Sigmoid colon (tissue), 4 donors: ENCODE data around the gene CCDC194.
A peak's percentile ranks its signal among the peaks of the same experiment; 100 is the strongest.

Experiments used
- EP300 ChIP-seq, 4 donors: sonication (generic); formaldehyde crosslinking; IDR thresholded peaks; one replicate each; pipeline ENCODE4 v1.6.1; 2017; ENCODE audit warnings: antibody characterized with exemption in 4 of 4
- POLR2A ChIP-seq, 2 donors: fragments of 450-650 bp; IDR thresholded peaks; one replicate each; pipeline ENCODE4 v1.6.1; 2016; ENCODE audit warnings: antibody characterized with exemption in 2 of 2, mild to moderate bottlenecking in 2 of 2, moderate library complexity in 2 of 2
- POLR2AphosphoS5 ChIP-seq, 4 donors: sonication (generic); formaldehyde crosslinking; IDR thresholded peaks; one replicate each; pipeline ENCODE4 v1.6.1; 2017; ENCODE audit warnings: antibody characterized with exemption in 4 of 4
- TF ChIP-seq, protein P1 (sequence below), 4 experiments: fragments of 450-650 bp in 3 of 4; fragments of 200-600 bp in 1 of 4; IDR thresholded peaks; one replicate each; pipeline ENCODE4 v1.5.1; 2016 to 2019; ENCODE audit warnings: antibody characterized with exemption in 4 of 4, mild to moderate bottlenecking in 3 of 4, moderate library complexity in 2 of 4

DNA sequence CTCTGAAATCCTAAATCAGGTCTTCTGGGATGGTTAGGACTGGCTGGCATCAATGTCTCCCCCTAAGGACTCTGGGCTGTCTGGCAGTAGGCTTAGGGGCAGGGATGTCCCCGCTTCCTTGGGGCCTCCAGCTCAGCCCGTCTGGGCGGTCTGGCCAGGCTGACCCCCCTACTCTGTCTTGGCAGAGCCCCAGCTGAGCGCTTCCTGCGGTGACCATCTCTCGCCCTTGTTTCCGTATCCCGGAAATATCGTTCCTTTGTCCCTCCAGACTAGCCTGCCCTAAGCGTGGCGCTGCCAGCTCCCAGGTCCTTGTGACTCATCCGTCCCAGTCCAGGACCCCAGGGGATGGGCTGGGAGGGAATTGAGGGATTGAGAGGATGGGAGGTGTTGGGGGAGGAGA lies 45.3 kb downstream of the CCDC194 start:
- TF ChIP-seq, protein P1, sequence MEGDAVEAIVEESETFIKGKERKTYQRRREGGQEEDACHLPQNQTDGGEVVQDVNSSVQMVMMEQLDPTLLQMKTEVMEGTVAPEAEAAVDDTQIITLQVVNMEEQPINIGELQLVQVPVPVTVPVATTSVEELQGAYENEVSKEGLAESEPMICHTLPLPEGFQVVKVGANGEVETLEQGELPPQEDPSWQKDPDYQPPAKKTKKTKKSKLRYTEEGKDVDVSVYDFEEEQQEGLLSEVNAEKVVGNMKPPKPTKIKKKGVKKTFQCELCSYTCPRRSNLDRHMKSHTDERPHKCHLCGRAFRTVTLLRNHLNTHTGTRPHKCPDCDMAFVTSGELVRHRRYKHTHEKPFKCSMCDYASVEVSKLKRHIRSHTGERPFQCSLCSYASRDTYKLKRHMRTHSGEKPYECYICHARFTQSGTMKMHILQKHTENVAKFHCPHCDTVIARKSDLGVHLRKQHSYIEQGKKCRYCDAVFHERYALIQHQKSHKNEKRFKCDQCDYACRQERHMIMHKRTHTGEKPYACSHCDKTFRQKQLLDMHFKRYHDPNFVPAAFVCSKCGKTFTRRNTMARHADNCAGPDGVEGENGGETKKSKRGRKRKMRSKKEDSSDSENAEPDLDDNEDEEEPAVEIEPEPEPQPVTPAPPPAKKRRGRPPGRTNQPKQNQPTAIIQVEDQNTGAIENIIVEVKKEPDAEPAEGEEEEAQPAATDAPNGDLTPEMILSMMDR (IDR thresholded peaks at IDR 0.05) = no peak
- TF ChIP-seq POLR2A (IDR thresholded peaks at IDR 0.05) (no peak), POLR2AphosphoS5 (IDR thresholded peaks at IDR 0.05) (peak in 3 of 4 donors; percentile 17 to 61 (median 53)), EP300 (IDR thresholded peaks at IDR 0.05) (no peak)
